CD1c-positive myeloid dendritic cell (primary cell): ENCODE data around the gene MYO9B.

Experiments
- DNase-seq: peaks from one replicate; pipeline ENCODE4 v3.0.0-alpha.2; 2016; ENCODE audit errors: extremely low spot score

The MYO9B gene

GRCh38 chr19:17113127-17113785, 37.7 kb downstream of the MYO9B start:
- DNase-seq: no peak

GRCh38 chr19:17114414-17114831, 38.8 kb downstream of the MYO9B start:
- DNase-seq: no peak

- no peak for DNase-seq
Measured at GRCh38 chr19:17116996-17117702, 41.6 kb downstream of the MYO9B start.

- DNase-seq: no peak
Measured at GRCh38 chr19:17118957-17119356, 43.4 kb downstream of the MYO9B start.

- no peak for DNase-seq
Measured at GRCh38 chr19:17121736-17122293, 46.2 kb downstream of the MYO9B start.

- DNase-seq: no peak
Measured at GRCh38 chr19:17123041-17123440, 47.5 kb downstream of the MYO9B start.

- no peak for DNase-seq
Measured at GRCh38 chr19:17124025-17124424, 48.4 kb downstream of the MYO9B start.

- DNase-seq: peak; percentile 48
Measured at GRCh38 chr19:17125062-17125727, 49.6 kb downstream of the MYO9B start.

GRCh38 chr19:17125728-17126677, 50.4 kb downstream of the MYO9B start:
- DNase-seq: peak; percentile 90

- no peak for DNase-seq
Measured at GRCh38 chr19:17127671-17128070, 52.1 kb downstream of the MYO9B start.

GRCh38 chr19:17128403-17128802, 52.8 kb downstream of the MYO9B start:
- no peak for DNase-seq

GRCh38 chr19:17128820-17129219, 53.2 kb downstream of the MYO9B start:
- DNase-seq: no peak

- DNase-seq: no peak
Measured at GRCh38 chr19:17129377-17129776, 53.8 kb downstream of the MYO9B start.

- DNase-seq: peak; percentile 54
Measured at GRCh38 chr19:17135001-17135853, 59.6 kb downstream of the MYO9B start.

GRCh38 chr19:17136021-17136420, 60.4 kb downstream of the MYO9B start:
- DNase-seq: no peak

- no peak for DNase-seq
Measured at GRCh38 chr19:17136617-17137016, 61.0 kb downstream of the MYO9B start.

GRCh38 chr19:17137417-17137816, 61.8 kb downstream of the MYO9B start:
- DNase-seq: no peak

GRCh38 chr19:17138052-17138846, 62.7 kb downstream of the MYO9B start:
- peak; percentile 88 for DNase-seq

- DNase-seq: no peak
Measured at GRCh38 chr19:17138937-17139598, 63.5 kb downstream of the MYO9B start.
